Dedifferentiated amniotic fluid mesenchymal stem cell (primary cell): Measurements from ENCODE around the gene CLDN24.

Experiments
- DNase-seq: peaks from one replicate; pipeline ENCODE4 v3.0.0-alpha.2; 2016; ENCODE audit errors: extremely low spot score

CLDN24 gene

DNA sequence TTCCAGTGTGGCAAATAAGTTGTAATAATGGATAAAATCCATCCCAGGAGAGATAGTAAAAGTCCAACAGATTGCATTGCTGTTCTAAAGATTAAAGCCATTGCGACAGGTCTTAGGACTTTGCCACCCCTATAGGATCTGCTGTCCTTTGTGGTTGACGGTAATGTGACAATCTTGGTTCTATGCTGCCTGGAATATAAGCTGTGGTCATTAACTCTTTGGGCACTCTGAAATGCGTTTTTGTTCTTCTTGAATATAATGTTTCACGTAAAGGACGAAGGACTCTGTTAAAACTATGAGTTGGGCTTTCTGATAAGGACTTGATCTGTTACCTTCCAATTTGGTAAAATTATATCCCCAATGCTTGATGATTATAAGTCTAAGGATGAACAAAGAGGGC lies at the start of gene CLDN24:
Gene CLDN24 (minus strand): TSS at position 101 of the 400 bp plus-strand sequence. CDS start 0 bp downstream, at position 101.
- no peak for DNase-seq

DNA sequence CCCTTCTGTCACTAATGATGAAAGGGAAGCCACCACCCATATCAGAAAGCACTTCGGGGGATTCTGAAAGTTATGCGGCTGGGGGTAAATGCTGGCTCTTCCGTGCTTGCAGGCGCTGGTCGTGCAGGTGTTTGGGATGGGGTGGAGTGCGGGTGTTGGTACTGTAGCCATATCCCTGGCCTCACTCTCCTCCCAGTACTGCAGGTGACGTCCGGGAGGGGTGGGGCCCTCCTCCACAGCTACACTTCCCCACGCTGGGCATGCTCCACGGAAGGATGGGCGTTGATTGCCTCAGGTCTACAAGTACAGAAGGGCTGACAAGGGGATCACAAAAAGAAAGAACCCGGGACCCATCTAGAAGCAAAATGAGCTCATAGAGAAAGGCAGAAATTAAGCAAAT lies 48.6 kb upstream of the CLDN24 start:
- no peak for DNase-seq

DNA sequence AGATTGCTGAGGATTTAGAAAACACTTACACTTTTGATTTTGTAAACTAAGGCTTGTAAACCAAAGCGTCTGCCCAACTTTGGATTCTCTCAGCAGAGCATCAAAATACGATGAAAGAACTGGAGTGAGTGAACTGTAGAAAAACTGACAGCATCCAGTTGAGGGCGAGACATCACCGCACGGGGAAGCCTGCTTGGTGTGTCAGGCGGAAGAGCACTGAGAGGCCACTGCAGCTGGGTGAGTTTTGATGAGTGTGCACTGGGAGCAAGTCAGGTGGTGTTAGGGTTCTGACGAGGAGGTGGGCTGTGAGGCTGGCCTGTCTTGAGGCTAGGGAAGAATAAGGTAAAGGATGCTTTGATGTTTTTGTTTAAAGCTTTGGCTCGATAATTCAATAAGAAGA lies 46.8 kb upstream of the CLDN24 start:
- DNase-seq: no peak

DNA sequence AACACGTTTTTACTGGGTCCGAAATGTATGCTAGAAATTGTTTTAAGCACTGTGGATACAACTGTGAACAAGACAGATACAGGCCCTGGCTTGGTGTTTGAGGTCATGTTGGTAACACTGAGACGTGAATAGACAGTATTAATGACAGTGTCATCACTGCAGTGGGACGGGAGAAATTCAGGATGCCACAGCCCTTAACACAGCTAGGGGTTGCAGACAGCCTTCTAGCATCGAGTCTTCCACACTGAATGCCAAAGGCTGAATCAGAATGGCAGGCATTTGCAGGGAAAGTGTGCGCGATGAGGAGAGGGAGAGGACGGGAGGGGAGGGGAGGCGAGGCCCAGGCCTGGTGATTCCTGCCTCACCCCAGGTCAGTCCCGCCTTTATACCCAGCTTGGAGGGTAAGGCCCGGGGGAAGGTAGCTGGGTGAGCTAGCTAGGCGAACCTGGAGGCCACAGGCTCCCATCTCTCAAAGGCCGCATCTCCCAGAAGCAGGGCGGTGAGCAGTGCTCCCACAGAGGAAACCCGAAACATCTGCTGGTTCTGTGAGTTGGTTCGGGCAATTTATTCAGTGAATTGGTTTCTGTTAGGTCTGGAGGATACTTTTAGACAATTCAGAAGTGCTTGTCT lies 44.1 kb upstream of the CLDN24 start:
- no peak for DNase-seq

DNA sequence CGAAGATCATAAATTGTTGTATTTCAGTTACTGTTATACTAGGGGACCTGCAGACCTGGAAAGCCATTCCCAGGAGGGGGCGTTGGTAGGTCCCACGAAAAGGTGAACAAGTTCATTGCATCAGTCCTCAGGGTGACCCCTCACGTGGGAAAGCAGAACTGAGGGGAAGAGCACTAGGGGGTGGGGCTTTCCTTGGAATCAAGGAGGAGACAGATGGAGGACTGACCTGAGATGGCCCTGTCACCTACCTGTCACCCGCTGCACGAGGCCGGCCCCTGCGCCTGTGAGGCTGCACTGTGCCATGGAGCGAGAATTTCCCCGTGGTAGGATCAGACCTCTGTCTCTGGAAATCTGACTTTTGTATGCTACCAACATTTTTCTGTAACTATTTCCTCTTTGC lies 41.8 kb upstream of the CLDN24 start:
- DNase-seq: no peak

DNA sequence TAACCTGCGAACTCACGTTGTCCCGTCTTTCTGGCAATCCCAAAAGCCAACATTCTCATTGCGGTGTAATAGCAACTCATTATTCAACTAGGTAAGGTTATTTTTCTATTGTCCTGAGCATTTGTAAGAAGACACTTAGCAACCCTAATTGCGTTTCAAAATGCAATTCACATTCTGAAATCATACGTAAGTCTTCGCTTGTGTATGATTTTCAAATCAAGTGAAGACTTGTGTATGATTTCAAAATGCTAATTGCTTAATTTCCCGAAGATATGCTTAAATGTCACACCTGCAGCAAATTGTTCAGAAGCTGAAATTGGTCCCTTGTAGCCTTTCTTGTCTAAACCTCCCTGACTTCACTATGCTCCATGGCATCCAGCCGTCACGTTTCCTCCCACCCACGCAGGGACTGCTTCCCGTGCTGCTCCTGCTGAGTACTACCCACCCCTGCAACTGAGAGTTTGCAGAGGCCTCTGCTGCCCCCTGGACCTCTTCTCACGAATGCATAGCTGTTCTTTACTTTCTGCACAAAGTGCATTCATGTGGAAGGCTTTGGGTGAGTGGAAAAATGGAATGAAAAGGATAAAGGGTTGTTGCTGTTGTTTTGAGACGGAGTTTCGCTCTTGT lies 40.8 kb upstream of the CLDN24 start:
- no peak for DNase-seq

DNA sequence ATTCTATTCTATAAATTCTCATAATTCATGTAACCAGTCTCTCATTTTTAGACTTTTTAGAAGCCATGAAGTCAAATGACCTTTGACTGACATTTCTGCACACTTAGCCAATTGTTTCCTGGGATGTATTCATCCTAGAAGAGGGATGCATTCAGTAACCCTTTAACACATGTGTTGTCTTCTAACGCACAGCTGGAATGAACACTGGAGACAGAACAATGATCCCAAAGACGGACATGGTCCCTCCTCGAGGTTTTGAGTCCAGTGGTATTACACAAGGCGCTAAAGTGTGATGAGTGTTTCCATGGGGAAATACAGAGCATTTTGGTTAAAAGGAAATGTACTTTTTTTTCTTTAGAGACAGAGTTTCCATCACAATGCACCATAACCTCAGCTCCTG lies 39.8 kb upstream of the CLDN24 start:
- no peak for DNase-seq

DNA sequence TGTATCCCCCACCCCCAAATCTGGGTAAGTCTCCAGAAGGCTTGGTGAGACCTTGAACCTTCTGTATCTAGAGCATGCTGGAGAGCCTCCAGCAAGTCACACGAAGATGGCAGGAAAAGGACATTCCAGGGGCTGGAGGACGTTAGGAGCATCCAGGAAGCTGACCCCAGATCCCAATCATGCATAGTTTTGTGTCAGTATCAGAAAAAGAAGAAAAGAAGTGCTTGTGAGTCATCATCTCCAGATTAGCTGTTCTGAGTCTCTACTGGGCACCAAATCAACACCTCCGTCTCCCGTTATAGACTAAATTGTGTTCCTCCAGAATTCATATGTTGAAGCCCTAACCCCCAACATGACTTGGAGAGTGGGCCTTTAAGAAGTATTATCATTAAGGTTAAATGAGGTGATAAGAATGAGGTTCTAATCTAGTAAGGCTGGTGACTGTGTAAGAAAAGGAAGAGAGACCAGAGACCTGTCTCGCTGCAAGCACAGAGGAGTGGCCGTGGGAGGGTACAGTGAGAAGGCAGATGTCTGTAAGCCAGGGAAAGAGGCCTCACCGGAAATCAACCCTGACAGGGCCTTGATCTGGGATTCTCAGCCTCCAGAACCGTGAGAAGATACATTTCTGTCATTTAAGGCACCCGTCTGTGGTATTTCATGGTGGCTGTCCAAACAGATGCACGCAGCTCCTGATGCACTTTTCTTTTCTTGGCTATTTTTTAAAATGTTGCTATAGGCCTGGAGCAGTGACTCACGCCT lies 38.1 kb upstream of the CLDN24 start:
- DNase-seq: no peak

DNA sequence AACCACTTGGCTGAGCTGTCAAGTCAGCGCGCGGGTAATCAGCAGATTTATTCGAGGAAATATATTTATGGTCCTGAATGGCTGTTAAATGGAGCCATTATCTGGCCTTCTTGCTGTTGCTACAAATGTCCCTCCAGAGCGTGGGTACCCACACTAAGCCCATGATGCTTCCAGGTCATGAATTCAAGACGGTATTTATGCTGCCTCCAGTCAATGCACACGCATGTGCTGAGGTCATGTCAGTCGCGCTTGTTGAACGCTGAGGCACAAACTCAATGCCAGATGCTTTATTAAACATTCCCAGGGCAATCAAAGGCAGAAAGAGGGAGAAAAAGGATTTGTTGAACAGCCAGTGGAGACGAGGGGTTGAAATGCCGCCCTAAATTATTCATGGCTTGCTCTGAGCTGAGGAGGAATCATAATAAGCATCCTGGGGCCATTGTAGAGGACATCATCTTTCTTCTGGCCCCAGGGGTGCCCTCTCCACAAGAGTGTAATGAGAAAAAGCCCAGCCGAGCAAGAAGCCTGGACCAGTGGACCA lies 36.1 kb upstream of the CLDN24 start:
- DNase-seq: no peak

DNA sequence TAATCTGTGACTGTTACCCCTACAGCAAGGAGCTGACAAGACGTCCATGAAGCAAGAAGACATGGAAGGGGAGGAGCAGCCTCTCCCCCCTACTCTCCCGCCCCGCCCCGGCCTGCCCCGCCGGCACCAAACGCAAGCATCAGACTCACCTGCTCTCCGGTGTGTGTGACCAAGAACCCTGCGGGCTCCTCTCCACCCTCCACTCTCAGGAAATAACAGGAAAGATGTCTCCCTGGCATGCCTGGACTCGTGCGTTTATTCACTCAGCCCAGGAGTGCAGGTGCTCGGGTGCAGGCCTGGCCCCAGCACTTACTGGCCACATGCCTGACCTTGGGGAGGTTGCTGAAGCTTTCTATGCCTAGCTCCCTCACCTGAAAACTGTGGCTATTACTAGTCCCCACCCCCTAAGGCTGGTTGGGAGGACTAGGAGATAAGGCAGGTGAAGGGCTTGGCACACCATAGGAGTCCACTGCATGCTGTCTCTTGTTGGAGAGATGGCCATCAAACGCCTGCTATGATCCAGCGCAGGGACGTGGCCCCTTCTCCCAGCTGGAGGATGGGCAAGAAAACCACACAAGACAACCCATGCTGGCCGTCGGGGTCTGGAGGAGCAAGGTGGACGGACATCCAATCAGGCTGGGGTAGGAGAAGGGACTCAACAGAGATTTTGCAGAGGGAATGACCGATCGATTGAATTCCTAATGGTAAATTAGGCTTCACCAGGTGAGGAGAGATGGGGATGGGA lies 34.9 kb upstream of the CLDN24 start:
- DNase-seq: no peak

DNA sequence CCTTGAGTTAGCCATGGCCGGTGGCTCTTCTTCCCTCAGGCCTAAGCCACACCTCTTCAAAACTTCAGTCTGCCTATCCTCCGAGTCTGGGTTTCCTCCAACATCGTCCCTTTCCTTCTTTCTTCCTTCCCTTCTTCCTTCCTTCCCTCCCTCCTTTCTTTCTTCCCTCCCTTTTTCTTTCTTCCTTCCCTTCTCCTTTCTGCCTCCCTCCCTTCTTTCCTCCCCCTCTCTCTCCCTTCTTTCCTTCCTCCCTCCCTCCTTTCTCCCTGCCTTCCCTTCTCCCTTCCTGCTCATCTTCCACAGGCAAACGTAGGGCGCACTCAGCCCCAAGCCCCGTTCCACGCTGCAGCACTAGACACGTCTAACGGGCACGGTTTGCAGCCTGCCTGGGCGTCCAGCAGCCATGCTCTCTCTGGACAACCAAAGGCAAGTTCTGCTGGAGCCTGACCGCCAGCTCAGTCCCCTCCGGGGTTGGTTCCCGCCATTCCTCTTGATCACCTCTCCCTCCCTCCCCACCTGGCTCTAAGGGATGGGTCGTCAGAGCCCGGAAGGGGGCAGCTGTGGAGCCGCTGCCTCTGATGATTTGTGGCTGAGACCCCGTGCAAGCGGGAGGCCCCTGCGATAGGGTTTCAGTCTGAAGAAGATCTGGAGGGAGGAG lies 34.1 kb upstream of the CLDN24 start:
- no peak for DNase-seq

DNA sequence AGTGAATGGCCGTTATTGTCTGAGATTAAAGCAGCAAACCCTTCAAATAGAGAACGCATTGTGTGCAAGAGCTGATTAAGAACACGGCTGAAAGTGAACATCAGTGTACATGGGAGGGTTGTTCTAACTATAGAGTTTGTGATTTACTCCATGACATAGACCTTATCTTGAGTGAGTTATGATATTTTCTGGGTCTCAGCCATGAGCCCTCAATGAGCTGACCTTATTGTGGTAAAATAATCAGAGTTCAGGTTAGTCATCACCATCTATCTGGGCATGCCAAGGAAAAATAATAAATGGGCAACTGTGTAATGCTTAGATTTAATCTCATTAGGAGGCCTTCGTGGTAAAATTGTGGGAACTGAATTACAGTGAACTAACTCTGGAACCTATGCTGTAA lies 33.2 kb upstream of the CLDN24 start:
- no peak for DNase-seq

DNA sequence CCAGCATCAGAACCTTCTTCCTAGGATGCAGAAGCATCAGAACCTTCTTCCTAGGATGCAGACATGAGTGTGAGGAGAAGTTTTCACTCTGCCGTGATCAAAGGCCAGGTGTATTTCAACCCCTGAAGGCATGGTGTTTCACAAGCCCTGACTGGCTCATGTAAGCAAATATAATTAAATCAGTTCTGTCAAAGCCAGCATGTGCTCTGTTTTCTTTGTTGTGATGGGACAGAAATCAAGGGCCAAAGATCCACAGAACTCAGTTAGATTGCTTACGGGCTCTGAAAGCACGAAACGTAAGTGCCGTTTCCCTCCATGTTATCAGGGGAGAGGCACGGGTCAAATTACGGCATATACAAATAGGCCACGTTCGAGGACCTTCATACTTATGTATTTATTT lies 32.0 kb upstream of the CLDN24 start:
- DNase-seq: no peak

DNA sequence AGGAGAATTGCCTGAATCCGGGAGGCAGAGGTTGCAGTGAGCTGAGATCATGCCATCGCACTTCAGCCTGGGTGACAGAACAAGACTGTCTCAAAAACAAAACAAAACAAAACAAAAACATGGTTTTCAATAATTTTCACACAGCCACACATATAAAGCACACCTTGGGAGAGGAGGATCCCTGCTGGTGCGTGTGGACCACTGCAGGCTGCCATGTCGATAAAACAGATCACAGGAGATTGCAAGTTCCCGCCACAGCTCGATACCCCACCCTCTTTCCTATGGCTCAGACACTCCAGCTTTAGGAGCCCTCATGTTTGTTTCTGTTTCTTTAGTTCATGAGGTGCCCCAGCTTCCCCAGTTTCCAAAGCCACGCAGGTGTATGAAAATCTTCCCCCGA lies 31.3 kb upstream of the CLDN24 start:
- DNase-seq: no peak

DNA sequence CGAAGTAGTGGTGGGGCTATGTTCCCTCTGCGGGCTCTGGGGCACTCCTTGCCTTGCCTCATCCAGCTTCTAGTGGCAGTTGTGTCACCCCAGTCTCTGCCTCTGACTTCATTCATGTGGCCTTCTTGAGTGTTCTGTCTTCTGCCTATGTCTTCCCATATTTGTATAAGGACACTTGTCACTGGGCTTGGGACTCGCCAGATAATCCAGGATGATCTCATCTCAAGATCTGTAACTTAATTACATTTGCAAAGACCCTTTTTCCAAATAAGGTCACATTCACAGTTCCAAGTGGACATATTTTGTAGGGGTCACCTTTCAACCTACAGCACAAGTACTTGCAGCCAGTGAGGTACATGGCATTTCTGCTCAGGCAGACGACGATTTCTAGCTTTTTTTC lies 30.3 kb upstream of the CLDN24 start:
- DNase-seq: no peak

DNA sequence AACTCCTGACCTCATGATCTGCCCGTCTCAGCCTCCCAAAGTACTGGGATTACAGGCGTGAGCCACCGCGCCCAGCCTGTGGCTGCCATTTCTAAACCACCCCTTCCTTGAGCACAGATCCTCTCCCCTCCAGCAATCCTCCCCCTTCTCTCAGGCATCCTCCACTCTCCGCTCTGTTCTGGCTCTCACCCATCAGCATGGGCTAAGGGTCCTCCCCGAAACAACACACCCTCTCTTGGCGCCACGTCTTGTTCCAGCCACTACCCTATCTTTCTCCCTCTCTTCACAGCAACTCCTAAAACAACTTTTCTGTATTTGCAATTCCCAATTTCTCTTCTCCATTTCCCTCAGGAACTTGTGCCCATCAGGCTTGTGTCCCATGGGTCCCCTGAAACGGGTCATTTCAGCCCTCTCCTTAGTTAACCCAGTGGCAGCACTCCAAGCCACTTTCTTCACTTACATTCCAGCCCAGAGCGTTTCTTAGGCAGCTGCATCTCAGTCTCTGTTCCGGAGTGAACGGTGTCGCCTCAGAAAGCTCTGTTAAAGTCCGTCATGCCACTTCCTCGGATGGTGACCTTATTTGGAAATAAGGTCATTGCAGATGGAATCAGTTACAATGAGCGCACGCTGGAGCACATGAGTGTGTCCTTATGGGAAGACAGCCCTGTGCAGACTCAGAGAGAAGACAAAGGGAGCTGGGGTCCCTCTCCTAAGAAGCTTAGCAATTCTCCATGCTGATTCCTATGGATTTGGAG lies 28.3 kb upstream of the CLDN24 start:
- no peak for DNase-seq

DNA sequence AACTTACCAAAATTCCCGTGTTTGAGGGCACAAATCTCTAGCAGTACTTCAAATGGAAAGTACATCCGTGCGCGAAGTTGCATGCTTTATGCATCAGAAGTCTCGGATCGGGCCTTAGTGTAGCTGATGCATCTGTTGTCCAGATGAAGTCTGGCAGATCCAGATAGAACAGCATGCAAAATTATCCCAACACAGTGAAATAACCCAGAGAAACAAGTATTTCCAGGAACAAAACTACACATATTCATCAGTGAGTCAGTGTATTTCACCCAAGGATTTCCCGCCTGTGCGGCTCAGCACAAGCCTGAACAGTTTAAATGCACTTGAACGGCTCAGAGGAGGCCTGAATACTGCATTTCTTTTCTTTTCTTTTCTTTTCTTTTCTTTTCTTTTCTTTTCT lies 27.4 kb upstream of the CLDN24 start:
- no peak for DNase-seq

DNA sequence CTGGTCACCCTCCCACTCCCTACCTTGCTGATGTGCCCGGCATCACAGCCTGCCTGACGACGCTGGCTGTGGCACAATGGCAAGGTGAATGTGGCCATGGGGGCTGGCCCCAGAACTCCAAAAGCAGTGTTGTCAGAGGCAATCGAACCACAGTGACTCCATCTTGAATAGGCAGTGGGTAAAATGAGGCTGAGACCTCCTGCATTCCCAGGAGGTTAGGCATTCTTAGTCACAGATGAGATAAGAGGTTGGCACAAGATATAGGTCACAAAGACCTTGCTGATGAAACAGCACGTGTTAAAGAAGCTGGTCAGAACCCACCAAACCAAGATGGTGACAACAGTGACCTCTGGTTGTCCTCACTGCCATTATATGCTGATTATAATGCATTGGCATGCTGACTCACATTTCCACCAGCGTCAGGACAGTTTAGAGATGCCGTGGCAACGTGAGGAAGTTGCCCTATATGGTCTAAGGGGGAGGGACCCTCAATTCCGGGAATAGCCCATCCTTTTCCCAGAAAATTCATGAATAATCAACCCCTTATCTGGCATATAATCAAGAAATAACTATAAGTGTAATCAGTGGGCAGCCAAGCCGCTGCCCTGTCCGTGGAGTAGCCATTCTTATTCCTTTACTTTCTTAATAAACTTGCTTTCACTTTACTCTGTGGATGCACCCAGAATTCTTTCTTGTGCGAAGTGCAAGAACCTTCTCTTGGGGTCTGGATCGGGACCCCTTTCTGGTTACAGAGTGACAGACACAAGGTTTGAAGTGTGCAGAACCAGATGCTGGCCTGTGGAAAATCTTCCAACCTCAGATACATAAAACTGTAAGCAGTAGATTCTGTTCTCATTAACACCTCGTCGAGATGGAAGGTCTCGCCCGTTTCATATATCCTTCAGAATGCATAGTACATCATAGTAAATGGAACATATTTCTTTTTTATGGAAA lies 26.8 kb upstream of the CLDN24 start:
- peak; percentile 73 for DNase-seq

DNA sequence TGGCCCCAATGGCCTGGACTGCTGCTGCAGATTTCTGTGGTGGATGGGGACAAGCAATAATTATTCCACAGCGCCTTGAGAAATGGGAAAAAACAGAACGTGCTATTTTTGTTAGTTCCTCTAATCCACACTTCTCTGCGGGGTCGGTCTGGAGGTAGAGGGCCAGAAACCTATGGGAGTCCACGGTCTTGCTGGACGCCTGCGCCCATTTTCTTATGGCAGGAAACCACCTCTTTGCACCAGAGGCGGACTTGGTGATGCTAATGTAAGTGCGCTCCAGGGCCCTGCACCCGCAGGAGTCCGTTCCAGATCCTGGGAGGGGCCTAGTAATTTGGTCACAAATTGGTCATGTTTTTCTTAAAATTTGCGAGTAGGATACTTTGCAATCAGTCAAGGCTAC lies 25.9 kb upstream of the CLDN24 start:
- no peak for DNase-seq

DNA sequence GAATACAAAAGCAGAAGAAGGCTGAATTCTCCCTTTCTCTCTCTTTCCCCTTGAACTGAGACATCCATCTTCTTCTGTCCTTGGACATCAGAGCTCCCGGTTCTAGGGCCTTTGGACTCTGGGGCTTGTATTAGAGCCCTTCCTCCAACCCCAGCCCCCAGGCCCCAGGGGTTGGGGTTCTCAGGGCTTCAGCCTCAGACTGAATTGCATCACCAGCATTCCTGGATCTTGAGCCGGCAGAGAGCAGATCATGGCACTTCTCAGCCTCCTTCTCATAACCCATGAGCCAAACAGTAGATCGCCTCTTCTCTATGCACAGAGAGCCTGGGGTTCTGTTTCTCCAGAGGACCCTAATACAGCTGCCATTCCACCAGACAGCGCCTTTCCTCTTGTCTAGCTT lies 25.3 kb upstream of the CLDN24 start:
- no peak for DNase-seq
